Adrenal gland (tissue), 12 donors: ENCODE results near the gene FAM161A. TPM values are rescaled to one million over a fixed set of nuclear protein-coding genes. Genes with fewer than 3 reads are reported as not detected.
"Not testable (repeated sequence)": the region's sequence is repeated elsewhere in the genome, so short reads cannot be mapped to it uniquely, and the experiment has no call there.

Source experiments
- DNase-seq, 7 donors: peaks; one replicate each; pipeline ENCODE4 v3.0.0-alpha.2; 2019 to 2020
- H3K27ac ChIP-seq, 5 donors: fragments of 200-600 bp; sonication (generic) in 4 of 5; 1 replicate in 3 of 5; 2 replicates in 2 of 5; pipeline versions ENCODE4 v1.5.1 to v1.8.0; 2016 to 2020; ENCODE audit warnings: mild to moderate bottlenecking in 1 of 5
- H3K27me3 ChIP-seq: fragments of 200-600 bp; 2 replicates; pipeline ENCODE4 v1.8.0; 2021
- H3K36me3 ChIP-seq, 2 donors: fragments of 200-600 bp; replicated peaks in 1 of 2; 1 replicate in 1 of 2; 2 replicates in 1 of 2; pipeline versions ENCODE4 v1.5.1 to v1.8.0; 2018 to 2022
- H3K4me1 ChIP-seq, 2 donors: fragments of 200-600 bp; replicated peaks in 1 of 2; 1 replicate in 1 of 2; 2 replicates in 1 of 2; pipeline versions ENCODE4 v1.5.1 to v1.8.0; 2018 to 2021
- H3K4me3 ChIP-seq, 4 donors: fragments of 200-600 bp; sonication (generic) in 3 of 4; one replicate each; pipeline ENCODE4 v1.5.1; 2016 to 2018
- H3K9me3 ChIP-seq, 3 donors: fragments of 200-600 bp; sonication (generic) in 1 of 3; replicated peaks in 1 of 3; 1 replicate in 2 of 3; 2 replicates in 1 of 3; pipeline versions ENCODE4 v1.5.1 to v1.8.0; 2016 to 2021
- CTCF ChIP-seq, 6 experiments: fragments of 450-650 bp in 4 of 6; fragments of 200-600 bp in 2 of 6; sonication (generic) in 1 of 6; IDR thresholded peaks; 1 replicate in 5 of 6; 2 replicates in 1 of 6; pipeline versions ENCODE4 v1.5.1 to v1.8.0; 2016 to 2021; ENCODE audit warnings: antibody characterized with exemption in 6 of 6, mild to moderate bottlenecking in 2 of 6, moderate library complexity in 1 of 6
- POLR2A ChIP-seq, 2 donors: fragments of 450-650 bp; IDR thresholded peaks; one replicate each; pipeline ENCODE4 v1.6.1; 2017; ENCODE audit warnings: antibody characterized with exemption in 2 of 2, mild to moderate bottlenecking in 2 of 2, moderate library complexity in 1 of 2
- WGBS, 4 donors: extraction: QIAGEN DNeasy Blood & Tissue Kit in 2 of 4; methylation state at CpG; one replicate each; pipeline versions ENCODE4 v1.1.5 to v1.1.7; 2013 to 2017; 5-methylcytosine and 5-hydroxymethylcytosine counted together
- intact Hi-C, 2 donors: fragments of 100-400 bp; cut with DNase I; formaldehyde crosslinking; loops; one replicate each; pipeline versions ENCODE4 v1.14.1 to v1.15.0; 2022 to 2023
- polyA plus RNA-seq, 3 donors: library from polyadenylated mRNA; stranded (reverse); fragments of 200-250 nt in 2 of 3; fragments of 350-450 nt in 1 of 3; fragmentation: Illumina TruSeq in 1 of 3; extraction: RNeasy Lipid Tissue Mini Kit (QIAGEN cat#74804) in 1 of 3; gene quantifications; one replicate each; pipeline ENCODE4 v1.2.3, GENCODE V29; 2013 to 2014
- total RNA-seq, 9 donors: library from RNA; depleted of rRNA in 4 of 9; stranded (reverse); fragments of >200 nt in 4 of 9; fragments of 120-200 nt in 1 of 9; fragmentation: NEBNext Ultra II Directional in 1 of 9; extraction: Animal tissue kit (Norgen Biotek cat#: 25700) in 1 of 9; gene quantifications; one replicate each; pipeline versions ENCODE4 v1.1.0 to v1.2.4, GENCODE V29; 2013 to 2023
- donor health status: healthy with polysubstance abuse.
- donor health status: Bipolar disorder and iron deficiency.
- donor health status: DM: yes; HTN: yes; CAD: no.
- donor health status: DM: no; HTN: no; CAD: no.
- donor health status: DM: no; HTN: no; CAD: no.
- donor health status: DM: yes; HTN: yes; CAD: no.

The FAM161A gene
- total and polyA plus RNA-seq, 12 donors = 0.87 to 4.7 (median 1.7) TPM

- Histone ChIP-seq H3K27ac (peak overlapping the region; percentile 47 to 90 (median 75)), H3K36me3 (no peaks in the 10 kb centered on the region), H3K4me1 (peaks cover 0 to 6% of the 10 kb centered on the region in 2 donors), H3K27me3 (no peaks in the 10 kb centered on the region), H3K9me3 (no peaks in the 10 kb centered on the region), H3K4me3 (peak overlapping the region; percentile 38 to 70 (median 46))
- TF ChIP-seq CTCF (IDR thresholded peaks at IDR 0.05) (no peak), POLR2A (IDR thresholded peaks at IDR 0.05) (peak in 1 of 2 donors; percentile 17)
- intact Hi-C loops = no loop called here
- peak in 6 of 7 donors; percentile 22 to 80 (median 46) for DNase-seq
- WGBS, 4 donors = 15 to 18% (median 17%) methylated on average over 20 to 26 of the region's 26 CpGs
These were observed 594 bp downstream of the FAM161A start for GRCh38 chr2:61853086-61853846.

- intact Hi-C loops, H3K4me3 ChIP-seq, H3K9me3 ChIP-seq, H3K27ac ChIP-seq, DNase-seq, H3K36me3 ChIP-seq, H3K4me1 ChIP-seq, H3K27me3 ChIP-seq: not testable (repeated sequence)
- 94 to 99% (median 96%) methylated on average over 10 of the region's 10 CpGs for WGBS, 4 donors
These were observed 2.6 kb downstream of the FAM161A start for GRCh38 chr2:61851270-61851669.

- intact Hi-C loops = no loop called here
- Histone ChIP-seq H3K27me3 (no peaks in the 10 kb centered on the region), H3K4me3 (no peak overlapping the region), H3K9me3 (no peaks in the 10 kb centered on the region), H3K4me1 (no peaks in the 10 kb centered on the region), H3K27ac (no peak overlapping the region), H3K36me3 (no peaks in the 10 kb centered on the region)
- 78 to 95% (median 88%) methylated on average over 3 of the region's 3 CpGs for WGBS, 4 donors
- DNase-seq = no peak
- TF ChIP-seq CTCF (IDR thresholded peaks at IDR 0.05) (no peak), POLR2A (IDR thresholded peaks at IDR 0.05) (no peak)
These were observed 8.5 kb downstream of the FAM161A start for GRCh38 chr2:61845320-61845719.

DNA sequence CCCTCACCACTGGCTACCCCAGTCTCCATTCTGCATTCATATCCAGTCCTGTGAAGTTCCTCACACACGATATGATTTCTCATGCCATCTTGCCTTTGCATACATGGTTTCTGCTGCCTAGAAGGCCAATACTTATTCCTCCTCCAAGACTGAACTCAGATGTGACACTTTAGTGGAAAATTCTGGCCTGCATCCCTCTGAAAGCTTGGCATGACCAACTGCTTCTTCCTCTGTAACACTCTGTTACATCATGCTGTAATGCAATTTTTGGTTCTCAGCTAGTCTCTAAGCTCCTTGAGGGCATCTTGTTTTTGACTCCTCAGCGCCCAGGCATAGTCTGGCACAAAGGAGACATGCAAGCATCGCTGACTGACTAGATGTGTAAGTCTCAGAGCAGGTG is 12.6 kb downstream of the FAM161A start:
- no peak for TF ChIP-seq CTCF (IDR thresholded peaks at IDR 0.05)
- TF ChIP-seq POLR2A (IDR thresholded peaks at IDR 0.05) = no peak
- no peak for DNase-seq
- Histone ChIP-seq H3K4me1 (no peaks in the 10 kb centered on the region), H3K9me3 (no peaks in the 10 kb centered on the region), H3K27me3 (no peaks in the 10 kb centered on the region), H3K4me3 (no peak overlapping the region), H3K36me3 (no peaks in the 10 kb centered on the region), H3K27ac (no peak overlapping the region)
- WGBS, 4 donors = 91 to 95% (median 93%) methylated on average over 3 of the region's 3 CpGs
- intact Hi-C loops = no loop called here

- intact Hi-C loops = no loop called here
- Histone ChIP-seq H3K27me3 (no peaks in the 10 kb centered on the region), H3K36me3 (no peaks in the 10 kb centered on the region), H3K9me3 (no peaks in the 10 kb centered on the region), H3K4me1 (no peaks in the 10 kb centered on the region), H3K4me3 (no peak overlapping the region), H3K27ac (no peak overlapping the region)
- no peak for DNase-seq
- 39 to 91% (median 69%) methylated on average over 1 of the region's 1 CpG for WGBS, 4 donors
- TF ChIP-seq POLR2A (IDR thresholded peaks at IDR 0.05) = no peak
- TF ChIP-seq CTCF (IDR thresholded peaks at IDR 0.05) = no peak
These were observed 19.0 kb downstream of the FAM161A start for GRCh38 chr2:61834893-61835292.
